ENCODE data around the gene OR10A6.

- TF ChIP-seq CTCF (IDR thresholded peaks at IDR 0.05; ENCODE audit: low read length), result no peak
- no peak for TF ChIP-seq EZH2 (optimal IDR thresholded peaks at IDR 0.05; ENCODE audit: low read depth, low read length)
- TF ChIP-seq EZH2phosphoT487 (IDR thresholded peaks at IDR 0.05; ENCODE audit: low read length), result no peak
Observed at GRCh38 chr11:7967826-7968225, 36.8 kb upstream of the OR10A6 start.

All from MM.1S (cell line).